ENCODE measurements around the gene PSMD1.

- TF ChIP-seq EZH2 (IDR thresholded peaks at IDR 0.05; ENCODE audit: borderline replicate concordance, low read length), result no peak
- TF ChIP-seq, protein P1, sequence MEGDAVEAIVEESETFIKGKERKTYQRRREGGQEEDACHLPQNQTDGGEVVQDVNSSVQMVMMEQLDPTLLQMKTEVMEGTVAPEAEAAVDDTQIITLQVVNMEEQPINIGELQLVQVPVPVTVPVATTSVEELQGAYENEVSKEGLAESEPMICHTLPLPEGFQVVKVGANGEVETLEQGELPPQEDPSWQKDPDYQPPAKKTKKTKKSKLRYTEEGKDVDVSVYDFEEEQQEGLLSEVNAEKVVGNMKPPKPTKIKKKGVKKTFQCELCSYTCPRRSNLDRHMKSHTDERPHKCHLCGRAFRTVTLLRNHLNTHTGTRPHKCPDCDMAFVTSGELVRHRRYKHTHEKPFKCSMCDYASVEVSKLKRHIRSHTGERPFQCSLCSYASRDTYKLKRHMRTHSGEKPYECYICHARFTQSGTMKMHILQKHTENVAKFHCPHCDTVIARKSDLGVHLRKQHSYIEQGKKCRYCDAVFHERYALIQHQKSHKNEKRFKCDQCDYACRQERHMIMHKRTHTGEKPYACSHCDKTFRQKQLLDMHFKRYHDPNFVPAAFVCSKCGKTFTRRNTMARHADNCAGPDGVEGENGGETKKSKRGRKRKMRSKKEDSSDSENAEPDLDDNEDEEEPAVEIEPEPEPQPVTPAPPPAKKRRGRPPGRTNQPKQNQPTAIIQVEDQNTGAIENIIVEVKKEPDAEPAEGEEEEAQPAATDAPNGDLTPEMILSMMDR (conservative IDR thresholded peaks at IDR 0.05 in 1 of 2, IDR thresholded peaks at IDR 0.05 in 1 of 2; ENCODE audit: extremely low read depth in 1 of 2, insufficient read depth in 1 of 2, low read depth in 1 of 2, low read length in 2 of 2), result no peak
These were observed 2.3 kb downstream of the PSMD1 start for GRCh38 chr2:231058761-231059550.
